Smooth muscle cell (in vitro differentiated cells): ENCODE results near the gene CD300LB. TPM values are rescaled to one million over a fixed set of nuclear protein-coding genes. Genes with fewer than 3 reads are reported as not detected.

Experiments
- DNase-seq: peaks from one replicate; lab custom pipeline; 2025; ENCODE audit not compliant: unreplicated experiment; lab: John Stamatoyannopoulos, UW
- H2AFZ ChIP-seq: fragments of 200-600 bp; sonication (generic); 2 replicates; pipeline ENCODE4 v1.6.0; 2016; ENCODE audit warnings: antibody characterized with exemption, low read depth, mild to moderate bottlenecking
- H3F3A ChIP-seq: fragments of 200-600 bp; sonication (generic); 2 replicates; pipeline ENCODE4 v1.6.0; 2017; ENCODE audit warnings: antibody characterized with exemption, low read depth
- H3K27ac ChIP-seq: fragments of 200-600 bp; sonication (generic); 2 replicates; pipeline ENCODE4 v1.5.1; 2016; ENCODE audit warnings: low read depth, mild to moderate bottlenecking
- H3K27me3 ChIP-seq: fragments of 200-600 bp; sonication (generic); 2 replicates; pipeline ENCODE4 v1.6.1; 2016; ENCODE audit warnings: low read depth, mild to moderate bottlenecking
- H3K36me3 ChIP-seq: fragments of 200-600 bp; sonication (generic); 2 replicates; pipeline ENCODE4 v1.5.1; 2016; ENCODE audit warnings: low read depth
- H3K4me1 ChIP-seq: fragments of 200-600 bp; sonication (generic); 2 replicates; pipeline ENCODE4 v1.5.1; 2016; ENCODE audit warnings: low read depth
- H3K4me2 ChIP-seq: fragments of 200-600 bp; sonication (generic); 2 replicates; pipeline ENCODE4 v1.6.0; 2016; ENCODE audit warnings: mild to moderate bottlenecking
- H3K4me3 ChIP-seq: fragments of 200-600 bp; sonication (generic); 2 replicates; pipeline ENCODE4 v1.5.1; 2016; ENCODE audit warnings: mild to moderate bottlenecking
- H3K79me2 ChIP-seq: fragments of 200-600 bp; sonication (generic); 2 replicates; pipeline ENCODE4 v1.6.0; 2016; ENCODE audit warnings: low read depth, mild to moderate bottlenecking
- H3K9ac ChIP-seq: fragments of 200-600 bp; sonication (generic); 2 replicates; pipeline ENCODE4 v1.6.0; 2016; ENCODE audit warnings: low read depth
- H3K9me3 ChIP-seq: fragments of 200-600 bp; sonication (generic); replicated peaks from 2 replicates; pipeline ENCODE4 v1.5.1; 2016; ENCODE audit warnings: low read depth
- H4K20me1 ChIP-seq: fragments of 200-600 bp; sonication (generic); 2 replicates; pipeline ENCODE4 v1.6.0; 2016; ENCODE audit warnings: low read depth
- WGBS: methylation state at CpG from one replicate; pipeline ENCODE4 v1.1.7; 2016; ENCODE audit warnings: low lambda C conversion rate; 5-methylcytosine and 5-hydroxymethylcytosine counted together
- polyA plus RNA-seq: library from polyadenylated mRNA; unstranded; fragments of >200 nt; fragmentation: Nextera tagmentation; extraction: Ambion mirVana; gene quantifications from 2 replicates; pipeline ENCODE4 v1.2.1, GENCODE V29; 2016
- total RNA-seq: library from RNA; depleted of rRNA; stranded (reverse); fragments of >200 nt; gene quantifications from 2 replicates; pipeline ENCODE4 v1.2.3, GENCODE V29; 2014
- TF ChIP-seq, protein P1 (sequence below): fragments of 200-600 bp; sonication (generic); IDR thresholded peaks from 2 replicates; pipeline ENCODE4 v1.5.1; 2017; ENCODE audit warnings: borderline replicate concordance, mild to moderate bottlenecking, antibody characterized with exemption; ENCODE audit not compliant: insufficient read depth, poor library complexity, severe bottlenecking

CD300LB gene
- total and polyA plus RNA-seq, 2 experiments from 2014 or later = not detected

DNA sequence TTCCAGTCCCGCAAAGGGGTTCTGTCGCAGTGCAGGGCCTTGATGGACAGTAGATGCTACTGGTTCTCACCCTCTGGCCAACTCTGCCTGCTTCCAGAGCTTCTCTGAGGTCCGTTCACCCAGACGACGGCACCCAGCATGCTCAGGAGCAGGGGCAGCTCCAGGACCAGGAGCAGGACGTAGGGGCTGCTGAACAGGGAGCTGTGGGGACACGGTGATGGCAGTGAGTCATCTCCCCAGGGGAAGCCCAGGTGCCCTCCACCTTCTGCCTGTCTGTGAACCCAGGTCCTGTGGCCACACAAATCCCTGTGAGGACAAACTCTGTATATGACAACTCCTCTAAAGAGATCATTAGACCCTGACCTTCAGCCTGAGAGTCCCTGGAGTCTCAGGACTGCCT is 18.1 kb upstream of the CD300LB start:
- Histone ChIP-seq H3K9ac (no peak overlapping the region), H3K36me3 (no peaks in the 10 kb centered on the region), H3K27ac (no peak overlapping the region), H3K4me1 (no peaks in the 10 kb centered on the region), H3K79me2 (no peaks in the 10 kb centered on the region), H3K4me3 (no peak overlapping the region), H3K4me2 (no peak overlapping the region), H3K9me3 (no peaks in the 10 kb centered on the region), H4K20me1 (no peaks in the 10 kb centered on the region), H3K27me3 (peaks cover 6% of the 10 kb centered on the region), H2AFZ (no peak overlapping the region), H3F3A (no peaks in the 10 kb centered on the region)
- DNase-seq = no peak
- 88% methylated on average over 7 of the region's 7 CpGs for WGBS
- TF ChIP-seq, protein P1, sequence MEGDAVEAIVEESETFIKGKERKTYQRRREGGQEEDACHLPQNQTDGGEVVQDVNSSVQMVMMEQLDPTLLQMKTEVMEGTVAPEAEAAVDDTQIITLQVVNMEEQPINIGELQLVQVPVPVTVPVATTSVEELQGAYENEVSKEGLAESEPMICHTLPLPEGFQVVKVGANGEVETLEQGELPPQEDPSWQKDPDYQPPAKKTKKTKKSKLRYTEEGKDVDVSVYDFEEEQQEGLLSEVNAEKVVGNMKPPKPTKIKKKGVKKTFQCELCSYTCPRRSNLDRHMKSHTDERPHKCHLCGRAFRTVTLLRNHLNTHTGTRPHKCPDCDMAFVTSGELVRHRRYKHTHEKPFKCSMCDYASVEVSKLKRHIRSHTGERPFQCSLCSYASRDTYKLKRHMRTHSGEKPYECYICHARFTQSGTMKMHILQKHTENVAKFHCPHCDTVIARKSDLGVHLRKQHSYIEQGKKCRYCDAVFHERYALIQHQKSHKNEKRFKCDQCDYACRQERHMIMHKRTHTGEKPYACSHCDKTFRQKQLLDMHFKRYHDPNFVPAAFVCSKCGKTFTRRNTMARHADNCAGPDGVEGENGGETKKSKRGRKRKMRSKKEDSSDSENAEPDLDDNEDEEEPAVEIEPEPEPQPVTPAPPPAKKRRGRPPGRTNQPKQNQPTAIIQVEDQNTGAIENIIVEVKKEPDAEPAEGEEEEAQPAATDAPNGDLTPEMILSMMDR = no peak

DNA sequence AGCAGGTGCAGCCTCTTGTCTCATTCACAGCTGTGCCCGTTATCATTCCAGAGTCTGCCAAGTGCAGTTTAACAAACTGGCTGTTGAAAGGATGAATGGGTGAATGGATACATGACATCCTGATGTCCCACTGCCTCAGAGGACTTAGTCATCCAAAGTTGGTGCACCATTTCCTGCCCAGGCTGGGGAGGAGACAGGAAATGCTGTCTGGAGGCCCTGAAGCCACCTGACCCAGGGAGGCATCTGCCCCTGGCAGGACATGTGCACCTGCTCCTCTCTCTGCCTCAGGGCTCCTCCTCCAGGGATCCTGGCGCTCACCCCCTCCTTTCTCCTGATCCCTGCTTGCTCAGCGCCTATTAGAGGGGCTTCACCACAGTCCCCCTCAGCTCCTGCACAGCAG is 16.5 kb upstream of the CD300LB start:
- 93% methylated on average over 3 of the region's 3 CpGs for WGBS
- no peaks in the 10 kb centered on the region for H3K27me3 ChIP-seq

DNA sequence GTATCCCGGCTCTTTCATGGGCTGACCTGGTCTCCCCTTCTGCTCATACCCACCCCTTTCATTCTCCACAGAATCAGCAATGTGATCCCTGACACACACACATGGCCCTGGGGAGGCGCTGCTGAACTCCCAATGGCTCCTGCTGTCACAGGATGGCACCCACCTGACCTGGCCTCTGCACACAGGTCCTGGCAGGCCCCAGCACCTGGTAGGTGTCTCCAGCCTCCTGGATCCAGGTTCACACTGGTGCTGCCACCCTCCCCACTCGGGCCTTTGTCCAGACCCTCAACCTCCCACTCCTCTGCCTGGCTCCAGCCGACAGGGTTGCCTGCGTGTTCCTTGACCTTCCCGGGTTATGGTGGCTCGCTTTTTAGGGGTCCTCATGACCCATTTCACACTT is 16.0 kb upstream of the CD300LB start:
- H2AFZ ChIP-seq = no peak overlapping the region
- no peaks in the 10 kb centered on the region for H3K27me3 ChIP-seq
- H3K9ac ChIP-seq = no peak overlapping the region
- no peaks in the 10 kb centered on the region for H3K9me3 ChIP-seq
- no peaks in the 10 kb centered on the region for H3K79me2 ChIP-seq
- WGBS = 91% methylated on average over 7 of the region's 7 CpGs
- TF ChIP-seq, protein P1 = no peak
- DNase-seq = no peak
- no peak overlapping the region for H3K4me3 ChIP-seq
- H3K4me2 ChIP-seq = no peak overlapping the region
- H4K20me1 ChIP-seq = no peaks in the 10 kb centered on the region
- no peaks in the 10 kb centered on the region for H3K4me1 ChIP-seq
- H3F3A ChIP-seq = no peaks in the 10 kb centered on the region
- no peak overlapping the region for H3K27ac ChIP-seq
- no peaks in the 10 kb centered on the region for H3K36me3 ChIP-seq

More for the DNA sequence above, 16.5 kb upstream of the CD300LB start:
- H3K79me2 ChIP-seq = no peaks in the 10 kb centered on the region
- TF ChIP-seq, protein P1 = no peak
- no peak for DNase-seq
- no peak overlapping the region for H2AFZ ChIP-seq
- H3F3A ChIP-seq = no peaks in the 10 kb centered on the region
- no peaks in the 10 kb centered on the region for H4K20me1 ChIP-seq
- no peaks in the 10 kb centered on the region for H3K9me3 ChIP-seq
- H3K27ac ChIP-seq = no peak overlapping the region
- no peak overlapping the region for H3K4me2 ChIP-seq
- H3K4me3 ChIP-seq = no peak overlapping the region
- H3K36me3 ChIP-seq = no peaks in the 10 kb centered on the region
- H3K4me1 ChIP-seq = no peaks in the 10 kb centered on the region
- H3K9ac ChIP-seq = no peak overlapping the region

DNA sequence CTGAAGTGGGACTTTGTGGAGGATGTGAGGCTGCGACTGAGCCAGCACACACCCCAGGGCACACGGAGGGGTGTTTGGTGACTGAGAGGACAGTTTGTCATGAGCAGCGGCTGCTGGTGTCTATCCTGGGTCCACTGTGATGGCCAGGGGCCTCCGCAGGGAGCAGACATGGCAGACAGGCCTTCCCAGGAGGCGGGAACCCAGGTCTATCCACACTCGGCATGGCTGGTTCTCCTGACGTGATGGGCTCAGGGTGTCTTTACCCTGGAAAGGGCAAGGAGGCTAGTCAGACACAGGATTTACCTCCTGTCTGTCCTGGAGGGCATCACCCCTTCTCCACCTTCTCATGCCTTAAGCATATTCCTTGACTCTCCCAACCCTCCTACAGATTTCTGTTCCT is 15.3 kb upstream of the CD300LB start:
- H2AFZ ChIP-seq = no peak overlapping the region

More for the DNA sequence above, 15.3 kb upstream of the CD300LB start:
- no peak for DNase-seq
- H3K4me1 ChIP-seq = no peaks in the 10 kb centered on the region
- H3K27ac ChIP-seq = no peak overlapping the region
- H3K36me3 ChIP-seq = no peaks in the 10 kb centered on the region
- WGBS = 88% methylated on average over 7 of the region's 7 CpGs
- H3K4me3 ChIP-seq = no peak overlapping the region
- no peak overlapping the region for H3K4me2 ChIP-seq
- H3K79me2 ChIP-seq = no peaks in the 10 kb centered on the region
- H3F3A ChIP-seq = no peaks in the 10 kb centered on the region
- H4K20me1 ChIP-seq = no peaks in the 10 kb centered on the region
- no peaks in the 10 kb centered on the region for H3K27me3 ChIP-seq
- no peaks in the 10 kb centered on the region for H3K9me3 ChIP-seq
- TF ChIP-seq, protein P1 = no peak
- no peak overlapping the region for H3K9ac ChIP-seq
